HG02943 (cell line): ENCODE data around the gene TSPAN9.
"Not testable (repeated sequence)": the region's sequence is repeated elsewhere in the genome, so short reads cannot be mapped to it uniquely, and the experiment has no call there.

Experiments used
- ATAC-seq: cut with Tn5 transposase; IDR thresholded peaks from one replicate; pipeline ENCODE4 v1.9.1; 2021; ENCODE audit warnings: mild to moderate bottlenecking, low read depth, moderate library complexity; ENCODE audit not compliant: unreplicated experiment

The TSPAN9 gene

DNA sequence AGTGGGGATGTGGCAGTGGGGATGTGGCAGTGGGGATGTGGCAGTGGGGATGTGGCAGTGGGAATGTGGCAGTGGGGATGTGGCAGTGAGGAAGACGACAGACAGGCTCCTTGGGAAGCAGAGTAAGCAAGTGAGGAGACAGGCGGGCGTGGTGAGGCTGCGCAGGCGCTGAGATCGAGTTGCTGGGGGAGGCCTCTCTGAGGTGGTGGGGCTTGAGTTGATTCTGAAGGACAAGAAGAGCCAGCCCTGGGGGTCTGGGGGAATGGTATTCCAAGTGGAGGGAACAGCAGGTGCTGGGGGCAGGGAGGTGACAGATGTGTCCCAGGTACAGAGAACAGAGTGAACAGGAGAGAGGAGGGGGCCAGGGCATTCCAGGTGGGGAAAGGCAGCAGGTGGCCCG is 33.8 kb upstream of the TSPAN9 start:
- no peak for ATAC-seq

DNA sequence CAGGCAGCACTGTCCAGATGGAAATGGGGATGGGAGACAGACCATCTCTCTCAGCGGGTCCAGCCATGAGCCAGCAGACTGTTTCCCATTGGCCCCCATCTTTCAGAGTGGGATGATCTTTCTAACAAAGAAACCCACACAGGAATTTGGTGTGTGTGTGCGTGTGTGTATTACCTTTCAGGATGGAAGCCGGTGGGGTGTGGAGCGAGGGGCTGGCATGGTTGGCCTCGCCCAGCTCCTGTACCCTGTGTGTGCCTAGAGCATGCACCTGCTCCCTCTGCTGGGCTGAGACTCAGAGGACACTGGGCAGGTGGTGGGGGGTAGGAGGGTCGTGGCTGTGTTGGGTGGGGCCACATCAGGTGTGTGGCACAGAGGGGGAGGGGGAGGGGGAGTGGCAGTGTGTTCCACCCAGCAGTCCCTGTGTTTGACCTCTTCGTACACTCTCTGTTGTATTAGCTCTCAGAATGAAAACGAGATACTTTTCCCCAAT is 33.0 kb upstream of the TSPAN9 start:
- ATAC-seq: no peak

DNA sequence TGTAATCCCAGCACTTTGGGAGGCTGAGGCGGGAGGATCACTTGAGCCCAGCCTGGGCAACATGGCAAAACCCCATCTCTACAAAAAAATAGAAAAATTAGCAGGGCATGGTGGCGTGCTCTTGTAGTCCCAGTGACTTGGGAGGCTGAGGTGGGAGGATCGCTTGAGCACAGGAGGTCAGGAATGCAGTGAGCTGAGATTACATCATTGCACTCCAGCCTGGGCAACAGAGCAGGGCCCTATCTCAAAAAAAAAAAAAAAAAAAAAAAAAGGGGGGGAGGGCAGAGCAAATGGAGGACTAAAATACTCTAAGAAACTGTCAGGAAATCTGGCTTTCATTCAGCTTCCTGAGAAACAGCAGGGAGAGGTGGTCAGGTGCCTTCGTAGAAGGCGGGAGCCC is 31.7 kb upstream of the TSPAN9 start:
- no peak for ATAC-seq

DNA sequence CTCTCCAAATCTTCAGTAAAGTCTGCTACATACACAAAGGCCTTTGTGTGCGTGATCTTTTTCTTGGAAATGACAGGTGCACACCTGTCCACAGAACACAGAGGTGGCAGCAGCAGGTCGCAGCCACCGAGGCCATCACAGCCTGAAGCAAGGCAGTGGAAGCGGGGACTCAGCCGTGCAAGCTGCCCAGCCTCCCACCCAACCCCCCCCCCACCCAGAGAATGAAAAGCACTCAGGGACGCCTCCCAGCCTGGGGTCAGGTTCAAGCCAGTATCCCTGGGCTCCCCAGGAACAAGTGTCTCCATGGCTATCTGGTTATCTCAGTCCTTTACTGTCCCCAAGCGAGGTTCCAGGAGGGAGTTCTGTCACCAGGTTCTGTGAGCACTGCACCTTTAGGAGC is 31.2 kb upstream of the TSPAN9 start:
- no peak for ATAC-seq

DNA sequence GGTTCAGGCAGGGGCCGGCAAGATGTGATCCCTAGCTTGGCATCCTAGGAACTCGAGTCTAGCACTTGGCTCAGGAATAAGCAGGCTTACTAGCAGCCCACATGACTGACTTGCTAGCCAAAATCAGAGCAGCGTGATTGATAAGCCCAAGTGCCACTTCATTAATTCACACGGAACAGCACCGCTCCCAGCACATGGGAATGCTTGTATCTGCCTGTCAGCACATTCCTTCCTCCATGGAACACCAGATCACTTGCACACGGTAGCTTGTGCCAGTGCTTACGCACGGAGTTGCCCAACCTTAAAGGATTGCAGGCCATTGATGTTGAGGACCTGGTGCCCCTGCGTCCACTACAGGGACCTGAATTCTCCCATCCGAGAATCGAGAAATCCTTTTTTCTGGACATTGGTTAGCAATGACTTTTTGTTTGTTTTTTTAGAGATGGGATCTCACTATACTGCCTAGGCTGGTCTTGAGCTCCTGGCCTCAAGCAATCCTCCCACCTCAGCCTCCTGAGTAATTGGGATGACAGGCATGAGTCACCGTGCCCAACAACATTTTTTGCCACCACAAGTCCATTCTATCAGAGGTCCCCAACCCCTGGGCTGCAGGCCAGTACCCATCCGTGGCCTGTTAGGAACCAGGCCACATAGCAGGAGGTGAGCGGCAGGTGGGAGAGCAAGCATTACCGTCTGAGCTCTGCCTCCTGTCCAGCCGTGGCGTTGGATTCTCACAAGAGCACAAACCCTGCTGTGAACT is 30.6 kb upstream of the TSPAN9 start:
- no peak for ATAC-seq

DNA sequence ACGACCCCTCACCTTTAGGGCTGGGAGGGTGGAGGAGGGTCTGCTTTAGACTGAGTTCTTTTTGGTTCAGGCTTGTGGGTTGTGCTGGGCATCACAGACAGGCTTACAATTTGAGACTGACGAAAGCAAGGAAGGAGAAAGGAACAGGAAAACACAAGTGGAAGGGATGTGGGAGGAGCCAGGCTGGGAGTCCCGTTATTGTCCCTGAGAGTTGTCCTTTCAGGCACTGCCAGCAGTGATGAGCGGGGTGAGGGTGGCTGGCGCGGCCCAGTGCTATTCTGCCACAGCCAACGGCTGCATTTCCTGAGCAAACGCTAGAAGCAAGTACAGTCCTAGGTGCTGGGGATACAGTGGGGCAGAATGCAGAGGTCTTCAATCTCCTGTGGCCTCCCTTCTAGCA is 29.2 kb upstream of the TSPAN9 start:
- ATAC-seq: no peak

DNA sequence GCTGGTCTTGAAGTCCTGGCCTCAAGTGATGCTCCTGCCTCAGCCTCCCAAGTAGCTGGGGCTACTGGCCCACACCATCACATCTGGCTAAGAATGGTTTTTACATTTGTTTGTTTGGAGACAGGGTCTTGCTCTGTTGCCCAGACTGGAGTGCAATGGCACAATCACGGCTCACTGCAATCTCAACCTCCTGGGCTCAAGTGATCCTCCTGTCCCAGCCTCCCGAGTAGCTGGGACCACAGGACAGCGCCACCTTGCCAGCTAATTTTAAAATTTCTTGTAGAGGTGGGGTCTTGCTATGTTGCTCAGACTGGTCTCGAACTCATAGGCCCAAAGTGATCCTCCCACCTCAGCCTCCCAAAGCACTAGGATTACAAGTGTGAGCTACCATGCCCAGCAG is 28.6 kb upstream of the TSPAN9 start:
- no peak for ATAC-seq

DNA sequence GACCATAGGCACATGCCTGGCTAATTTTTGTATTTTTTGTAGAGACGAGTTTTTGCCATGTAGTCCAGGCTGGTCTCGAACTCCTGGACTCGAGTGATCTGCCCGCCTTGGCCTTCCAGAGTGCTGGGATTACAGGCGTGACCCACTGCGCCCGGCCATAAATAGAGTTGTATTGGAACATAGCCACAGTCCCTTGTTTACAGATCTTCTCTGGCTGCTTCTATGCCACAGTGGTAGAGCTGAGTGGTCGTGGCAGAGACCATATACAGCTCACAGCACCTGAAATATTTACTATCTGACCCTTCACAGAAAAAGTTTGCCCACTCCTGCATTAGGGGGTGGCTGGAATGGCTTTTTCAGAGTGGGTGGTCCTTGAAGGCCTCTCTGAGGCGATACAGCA is 28.0 kb upstream of the TSPAN9 start:
- no peak for ATAC-seq

DNA sequence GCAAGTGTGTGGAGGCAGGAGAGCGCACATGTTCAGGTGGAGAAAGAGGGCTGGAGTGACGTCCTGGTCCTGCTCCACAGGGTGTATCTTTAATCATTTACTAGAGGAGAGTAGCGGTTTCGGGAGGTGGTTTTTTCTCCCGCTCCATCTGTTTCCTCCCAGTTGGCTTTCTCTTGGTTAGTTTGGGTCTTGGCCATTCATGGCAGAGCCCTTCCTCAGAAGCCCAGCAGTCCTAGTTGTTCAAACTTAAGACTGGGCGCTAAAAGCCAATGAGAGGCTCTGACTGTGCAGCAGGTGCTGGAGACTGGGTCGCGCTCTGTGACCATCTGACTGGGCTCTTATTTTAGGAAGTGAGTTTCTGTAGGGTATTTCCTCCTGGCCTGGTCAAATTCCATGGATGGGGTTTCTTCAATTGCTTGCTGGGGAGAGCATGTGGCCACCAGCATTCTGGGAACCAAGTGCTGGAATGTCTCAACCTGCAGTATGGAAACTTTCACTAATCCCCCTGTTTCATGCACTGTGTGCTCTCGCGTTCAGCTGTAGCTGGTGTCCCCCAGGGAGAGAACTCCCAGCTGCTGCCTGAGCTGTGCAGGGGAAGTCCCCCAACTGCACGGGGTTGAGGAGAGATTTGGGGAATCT is 27.4 kb upstream of the TSPAN9 start:
- no peak for ATAC-seq

DNA sequence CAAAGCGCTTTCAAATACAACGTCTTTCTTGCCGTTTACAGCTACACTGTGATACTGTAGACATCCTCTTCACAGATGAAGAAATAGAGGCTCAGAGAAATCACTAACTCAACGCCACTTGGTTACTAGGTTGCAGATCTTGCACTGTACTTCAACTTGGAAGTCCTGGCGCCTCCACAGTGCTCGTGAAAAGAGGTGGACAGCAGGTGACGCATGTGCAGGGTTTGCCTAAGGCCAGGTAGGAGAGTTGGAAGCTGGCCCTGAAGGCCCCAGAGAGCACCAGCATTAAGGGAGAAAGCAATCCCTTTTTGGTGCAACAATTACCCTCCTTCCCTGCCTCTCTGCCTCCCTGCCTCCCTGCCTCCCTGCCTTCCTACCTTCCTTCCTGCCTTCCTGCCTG is 22.8 kb upstream of the TSPAN9 start:
- ATAC-seq: no peak

DNA sequence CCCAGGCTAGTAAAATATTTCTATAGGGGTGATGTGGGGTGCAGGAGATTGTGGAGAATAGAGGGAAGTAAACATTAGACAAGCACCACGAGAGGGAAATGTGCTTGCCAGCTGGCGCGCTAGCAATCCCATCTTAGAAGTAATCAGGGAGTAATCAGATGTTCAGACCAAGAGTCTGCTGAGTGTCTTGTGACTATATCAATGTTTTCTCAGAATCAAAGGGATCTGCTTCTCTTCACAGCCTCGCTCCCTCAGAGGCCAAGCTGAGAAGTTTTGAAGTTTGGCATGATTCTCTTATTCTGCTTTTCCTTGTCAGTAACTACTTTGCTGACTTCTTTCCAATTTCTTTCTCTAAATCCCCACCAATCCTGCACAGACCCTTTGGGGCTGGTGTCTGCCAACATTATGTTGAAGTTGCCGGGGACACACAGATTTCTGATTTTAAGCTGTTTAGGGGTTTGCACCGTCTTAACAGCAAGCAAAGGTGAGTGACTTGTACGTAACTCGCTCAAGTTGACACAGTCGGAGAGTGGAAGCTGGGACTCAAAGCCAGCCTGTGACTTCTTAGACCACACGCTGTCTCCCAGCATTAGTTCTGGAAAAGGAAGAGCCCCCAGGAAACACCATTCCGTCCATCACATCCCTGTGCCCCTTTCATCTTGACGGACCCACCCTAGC is 22.0 kb upstream of the TSPAN9 start:
- ATAC-seq: no peak

DNA sequence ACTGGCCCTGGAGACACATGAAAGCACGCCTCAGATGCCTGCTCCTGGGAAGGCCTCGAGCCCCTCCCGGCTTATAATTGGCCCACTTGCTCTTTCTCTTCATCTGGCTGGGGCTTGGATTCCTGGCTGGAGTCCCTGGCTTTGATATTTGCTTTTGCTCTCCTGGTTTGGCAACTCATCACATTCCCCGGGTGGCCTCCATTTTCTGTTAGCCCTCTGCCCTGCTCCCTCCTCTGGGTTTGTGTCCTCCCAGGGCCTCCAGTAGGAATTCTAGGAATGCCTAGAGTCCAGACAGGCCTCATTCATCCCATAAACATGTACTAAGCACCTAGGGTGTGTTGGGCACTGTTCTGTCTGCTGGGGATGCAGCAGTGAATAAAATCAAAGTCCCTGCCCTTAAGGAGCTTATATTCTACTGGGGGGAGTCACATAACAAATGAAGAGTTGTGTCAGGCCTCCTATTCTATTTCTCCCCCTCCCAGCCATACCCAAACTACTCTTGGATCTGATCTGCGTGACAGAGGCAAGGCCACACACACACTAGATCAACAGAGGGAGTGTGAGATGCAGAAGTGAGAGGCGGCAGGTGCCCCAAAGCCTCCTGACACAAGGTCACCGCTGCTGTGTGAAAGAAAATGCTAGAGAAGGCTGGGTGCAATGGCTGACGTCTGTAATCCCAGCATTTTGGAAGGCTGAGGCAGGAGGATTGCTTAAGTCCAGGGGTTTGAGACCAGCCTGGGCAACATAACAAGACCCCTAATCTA is 21.3 kb upstream of the TSPAN9 start:
- no peak for ATAC-seq

DNA sequence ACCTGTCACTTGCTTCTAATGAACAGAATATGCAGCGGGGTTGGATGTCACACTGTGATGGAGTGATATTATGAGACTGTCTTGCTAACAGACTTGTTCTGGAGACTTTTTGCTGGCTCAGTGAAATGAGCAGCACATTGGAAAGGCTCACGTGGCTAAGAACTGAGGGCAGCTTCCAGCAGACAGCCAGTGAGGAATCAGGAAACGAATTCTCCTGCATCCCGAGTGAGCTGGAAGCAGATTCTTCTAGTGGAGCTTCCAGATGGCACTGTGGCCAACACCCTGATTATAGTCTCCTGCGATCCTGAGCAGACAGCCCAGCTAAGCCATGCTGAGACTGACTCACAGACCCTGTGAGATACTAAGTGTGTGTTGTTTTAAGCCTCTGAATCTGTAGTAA is 16.1 kb upstream of the TSPAN9 start:
- ATAC-seq: no peak

DNA sequence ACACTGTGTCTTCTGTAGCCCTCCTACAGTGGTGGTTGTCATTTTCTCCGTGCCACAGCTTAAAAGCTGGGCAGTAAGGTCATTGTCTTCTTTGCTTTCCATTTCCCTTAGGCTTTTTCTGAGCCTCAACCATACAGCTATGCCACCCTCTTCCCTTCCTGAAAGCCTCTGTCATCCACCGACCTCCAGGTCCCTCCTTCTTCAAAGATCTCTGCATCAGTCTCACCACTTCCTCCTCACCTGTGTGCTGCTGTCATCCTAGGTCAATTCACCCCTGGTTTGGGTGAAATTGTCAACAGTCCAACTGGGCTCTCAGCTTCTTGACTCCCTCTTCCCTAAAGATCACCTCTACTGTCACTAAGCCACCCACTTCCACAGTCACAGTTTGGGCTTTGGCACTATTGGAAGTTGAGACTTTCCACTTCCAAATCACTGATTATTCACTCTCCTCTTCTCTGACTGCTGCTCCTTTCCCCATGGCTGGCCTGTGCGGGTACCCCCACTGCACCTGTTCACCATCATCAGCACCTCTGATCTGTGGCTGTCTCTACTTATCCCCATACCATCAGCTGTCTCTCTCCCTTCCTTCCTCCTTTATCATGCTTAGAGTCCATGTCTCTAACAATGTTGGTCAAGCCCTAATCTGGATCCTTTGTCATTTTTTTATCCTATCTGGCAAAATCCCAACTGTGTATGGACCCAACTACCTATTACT is 15.5 kb upstream of the TSPAN9 start:
- ATAC-seq: no peak

DNA sequence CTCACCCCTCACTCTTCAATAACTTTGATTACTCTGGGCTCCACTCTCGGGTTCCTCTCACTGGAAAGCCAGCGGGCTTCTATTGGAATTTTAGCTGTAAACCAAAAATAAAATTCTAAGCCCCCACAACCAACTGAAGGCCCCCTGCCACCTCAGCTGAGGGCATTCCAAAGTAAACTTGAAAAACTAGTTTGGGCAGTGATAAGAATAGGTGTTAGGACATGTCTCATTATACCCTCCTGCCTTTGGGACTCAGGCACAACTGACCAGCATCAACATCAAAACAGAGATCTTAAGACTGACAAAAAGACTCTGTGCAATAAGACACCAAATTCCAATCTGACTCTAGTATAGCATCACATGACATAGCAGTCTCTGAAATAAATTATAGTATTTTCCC is 11.9 kb upstream of the TSPAN9 start:
- no peak for ATAC-seq

DNA sequence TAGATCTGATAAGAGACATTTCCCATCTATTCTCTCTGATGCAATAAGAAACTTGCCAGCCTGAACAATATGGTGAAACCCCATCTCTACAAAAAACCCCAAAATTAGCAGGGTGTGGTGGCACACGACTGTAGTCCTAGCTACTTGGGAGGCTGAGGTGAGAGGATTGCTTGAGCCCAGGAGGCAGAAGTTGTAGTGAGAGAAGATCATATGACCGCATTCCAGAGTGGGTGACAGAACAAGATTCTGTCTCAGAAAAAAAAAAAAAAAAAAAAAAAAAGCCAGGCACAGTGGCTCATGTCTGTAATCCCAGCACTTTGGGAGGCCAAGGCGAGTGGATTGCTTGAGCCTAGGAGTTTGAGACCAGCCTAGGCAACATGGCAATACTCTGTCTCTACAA is 11.3 kb upstream of the TSPAN9 start:
- not testable (repeated sequence) for ATAC-seq

DNA sequence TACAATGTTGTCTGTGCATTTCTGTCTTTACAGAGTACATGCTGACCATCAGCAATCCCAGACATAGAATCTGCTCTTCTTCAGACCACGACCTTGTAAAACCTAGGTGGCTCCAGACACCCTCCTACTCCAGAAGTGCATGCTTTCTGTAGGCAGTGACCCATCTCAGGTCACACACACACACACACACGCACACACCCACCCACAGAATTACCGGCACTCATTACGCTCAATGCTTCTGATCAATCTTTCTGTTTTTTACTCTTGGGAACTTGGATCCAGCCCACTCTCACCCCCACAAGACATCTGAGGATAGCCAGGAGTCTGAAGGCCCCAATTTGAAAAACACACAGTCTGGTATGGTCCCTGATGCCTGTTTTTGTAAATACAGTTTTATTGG is 7.5 kb upstream of the TSPAN9 start:
- ATAC-seq: no peak

DNA sequence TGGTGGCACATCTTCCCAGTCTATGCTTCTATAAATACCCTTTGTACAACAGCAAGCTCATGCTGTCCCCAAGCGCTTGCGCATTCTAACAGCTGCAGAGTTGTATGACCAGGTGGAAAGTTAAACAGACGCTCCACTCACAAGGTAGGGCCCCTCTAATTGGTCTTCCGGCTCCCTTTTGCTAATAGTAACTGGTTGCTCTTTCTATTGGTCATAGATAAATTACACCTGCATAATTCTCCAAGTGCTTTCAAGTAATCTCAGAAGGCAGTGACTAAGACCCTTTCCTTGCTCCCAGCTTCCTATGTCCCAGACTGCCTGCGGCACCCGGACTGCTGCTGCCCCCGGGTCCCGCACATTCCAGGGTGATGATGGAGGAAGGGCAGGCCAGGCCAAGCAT is 6.1 kb upstream of the TSPAN9 start:
- ATAC-seq: no peak

DNA sequence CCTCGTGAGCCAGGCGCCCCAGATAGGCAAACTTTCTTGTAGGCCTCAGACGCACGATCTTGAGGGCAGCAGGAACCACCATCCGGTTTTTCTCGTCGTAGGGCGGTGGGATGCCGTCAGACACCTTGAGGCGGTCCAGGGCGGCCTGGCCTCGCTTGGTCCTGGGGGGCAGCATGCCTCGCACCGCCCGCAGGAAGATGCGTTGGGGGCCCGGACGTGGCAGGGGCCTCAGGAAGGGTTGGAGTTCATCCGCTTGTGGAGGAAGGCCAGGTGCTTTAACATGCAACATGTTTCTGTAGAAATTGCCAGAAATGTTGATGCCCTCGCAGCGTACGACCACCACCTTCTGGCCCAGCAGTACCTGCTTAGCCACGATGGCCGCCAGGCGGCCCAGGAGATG is 5.5 kb upstream of the TSPAN9 start:
- no peak for ATAC-seq

DNA sequence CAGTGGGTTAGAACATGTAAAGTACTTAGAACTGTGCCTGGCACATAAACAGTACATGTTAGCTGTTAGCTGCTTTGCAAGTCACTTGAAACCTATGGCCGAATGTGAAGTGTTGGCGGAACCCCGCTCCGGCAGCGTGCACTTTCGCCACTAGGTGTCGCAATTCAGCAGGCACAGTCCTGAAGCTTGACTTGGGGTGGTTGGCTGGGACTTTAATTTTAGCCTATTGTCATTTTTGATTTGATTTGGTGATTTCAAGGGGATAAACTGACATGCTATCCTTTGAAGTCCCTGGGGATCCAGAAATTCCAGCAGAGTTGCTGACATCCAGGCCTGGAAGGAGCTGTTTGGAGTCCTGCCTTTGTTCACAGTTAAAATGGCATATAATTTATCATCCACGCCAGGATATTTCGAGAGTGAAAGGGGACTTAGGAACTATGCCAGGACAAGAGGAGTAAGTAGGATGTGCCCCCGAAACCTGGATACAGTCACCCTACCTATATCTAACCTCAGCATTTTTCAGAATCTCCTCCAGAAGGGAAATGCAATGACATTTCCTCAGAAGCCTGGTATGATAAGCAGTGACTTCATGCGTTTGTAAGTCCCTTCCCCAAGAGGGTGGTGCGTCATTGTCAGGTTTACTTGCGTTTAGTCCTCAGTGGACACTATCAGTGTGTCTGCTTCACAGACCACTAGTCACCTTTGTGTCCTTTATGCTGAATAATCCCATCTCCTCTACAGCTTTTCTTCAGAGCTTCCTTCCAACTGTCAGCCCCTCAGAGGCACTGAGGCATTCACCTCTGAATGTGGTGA is 3.5 kb upstream of the TSPAN9 start:
- no peak for ATAC-seq
